KMS-11 (cell line): ENCODE results near the gene PVR.

Experiments
- H2AFZ ChIP-seq: fragments of 200-600 bp; sonication (generic); 2 replicates; pipeline ENCODE4 v1.6.1; 2016; ENCODE audit warnings: antibody characterized with exemption, mixed run types, low read depth
- H3K27ac ChIP-seq: fragments of 200-600 bp; sonication (generic); 2 replicates; pipeline ENCODE4 v1.6.1; 2016; ENCODE audit warnings: mild to moderate bottlenecking, mixed run types
- H3K27me3 ChIP-seq: fragments of 200-600 bp; sonication (generic); 2 replicates; pipeline ENCODE4 v1.6.1; 2017; ENCODE audit warnings: mild to moderate bottlenecking, low read depth, mixed run types, moderate library complexity; ENCODE audit not compliant: insufficient read depth
- H3K36me3 ChIP-seq: fragments of 200-600 bp; sonication (generic); 2 replicates; pipeline ENCODE4 v1.6.1; 2017; ENCODE audit warnings: mild to moderate bottlenecking, mixed run types; ENCODE audit not compliant: insufficient read depth
- H3K4me1 ChIP-seq: fragments of 200-600 bp; sonication (generic); 2 replicates; pipeline ENCODE4 v1.6.1; 2016; ENCODE audit warnings: mild to moderate bottlenecking, low read depth, mixed run types; ENCODE audit not compliant: poor library complexity, severe bottlenecking
- H3K4me2 ChIP-seq: fragments of 200-600 bp; sonication (generic); 2 replicates; pipeline ENCODE4 v1.7.0; 2016; ENCODE audit warnings: mild to moderate bottlenecking, mixed run types
- H3K4me3 ChIP-seq: fragments of 200-600 bp; sonication (generic); IDR thresholded peaks from 2 replicates; pipeline ENCODE4 v1.6.1; 2017; ENCODE audit warnings: low read depth, low read length, mixed read lengths; ENCODE audit not compliant: insufficient read depth
- H3K79me2 ChIP-seq: fragments of 200-600 bp; sonication (generic); 2 replicates; pipeline ENCODE4 v1.6.1; 2016; ENCODE audit warnings: low read depth, mixed run types; ENCODE audit not compliant: insufficient read depth
- H3K9ac ChIP-seq: fragments of 200-600 bp; sonication (generic); 2 replicates; pipeline ENCODE4 v1.6.1; 2016; ENCODE audit warnings: mild to moderate bottlenecking, mixed run types
- H4K20me1 ChIP-seq: fragments of 200-600 bp; sonication (generic); 2 replicates; pipeline ENCODE4 v1.6.1; 2016; ENCODE audit warnings: mild to moderate bottlenecking, mixed run types; ENCODE audit not compliant: insufficient read depth
- CTCF ChIP-seq: fragments of 200-600 bp; sonication (generic); conservative IDR thresholded peaks from 2 replicates; pipeline ENCODE4 v1.6.1; 2017; ENCODE audit warnings: low read depth, mild to moderate bottlenecking, antibody characterized with exemption, low read length, moderate library complexity, mixed read lengths

PVR gene

GRCh38 chr19:44685877-44686276 is 42.2 kb downstream of the PVR start:
- Histone ChIP-seq H4K20me1 (no peaks in the 10 kb centered on the region), H3K4me2 (no peak overlapping the region), H3K27ac (no peak overlapping the region), H3K27me3 (no peaks in the 10 kb centered on the region), H2AFZ (no peak overlapping the region), H3K4me1 (peaks cover 34% of the 10 kb centered on the region), H3K36me3 (no peaks in the 10 kb centered on the region), H3K9ac (no peak overlapping the region), H3K79me2 (no peaks in the 10 kb centered on the region), H3K4me3 (no peak overlapping the region)
- TF ChIP-seq CTCF: no peak

GRCh38 chr19:44686896-44687295 is 43.2 kb downstream of the PVR start:
- H3K27ac ChIP-seq: no peak overlapping the region
- no peaks in the 10 kb centered on the region for H3K79me2 ChIP-seq
- H4K20me1 ChIP-seq: no peaks in the 10 kb centered on the region
- H2AFZ ChIP-seq: no peak overlapping the region
- no peaks in the 10 kb centered on the region for H3K36me3 ChIP-seq
- no peak overlapping the region for H3K4me2 ChIP-seq
- peaks cover 44% of the 10 kb centered on the region for H3K4me1 ChIP-seq
- H3K4me3 ChIP-seq: no peak overlapping the region
- no peak overlapping the region for H3K9ac ChIP-seq
- no peak for TF ChIP-seq CTCF
- H3K27me3 ChIP-seq: no peaks in the 10 kb centered on the region

GRCh38 chr19:44687888-44688287 is 44.2 kb downstream of the PVR start:
- Histone ChIP-seq H4K20me1 (no peaks in the 10 kb centered on the region), H2AFZ (no peak overlapping the region), H3K4me2 (no peak overlapping the region), H3K4me3 (no peak overlapping the region), H3K4me1 (peaks cover 54% of the 10 kb centered on the region), H3K9ac (no peak overlapping the region), H3K27me3 (no peaks in the 10 kb centered on the region), H3K27ac (no peak overlapping the region), H3K36me3 (no peaks in the 10 kb centered on the region), H3K79me2 (no peaks in the 10 kb centered on the region)
- TF ChIP-seq CTCF: no peak

GRCh38 chr19:44689290-44690130 is 45.8 kb downstream of the PVR start:
- H3K79me2 ChIP-seq: no peaks in the 10 kb centered on the region
- H3K4me1 ChIP-seq: peaks cover 64% of the 10 kb centered on the region
- H3K9ac ChIP-seq: no peak overlapping the region; the same call in 1 of the 2 replicates
- no peaks in the 10 kb centered on the region for H3K27me3 ChIP-seq
- no peaks in the 10 kb centered on the region for H3K36me3 ChIP-seq
- H3K27ac ChIP-seq: peak overlapping the region; percentile 50; the same call in 1 of the 2 replicates
- peak overlapping the region; percentile 70 for H3K4me2 ChIP-seq
- H4K20me1 ChIP-seq: no peaks in the 10 kb centered on the region
- H2AFZ ChIP-seq: peak overlapping the region; percentile 70
- H3K4me3 ChIP-seq: no peak overlapping the region
- peak; percentile 92 for TF ChIP-seq CTCF
